GM13977 (cell line): ENCODE measurements around the gene TBC1D2.

Source experiments
- DNase-seq: peaks from one replicate; pipeline ENCODE4 v3.0.0; 2012; ENCODE audit warnings: low spot score
- CTCF ChIP-seq: IDR thresholded peaks from 2 replicates; pipeline ENCODE4 v1.5.1; 2012; ENCODE audit warnings: mild to moderate bottlenecking, control low read depth; ENCODE audit not compliant: insufficient read depth; ENCODE audit errors: extremely low read depth, missing control alignments
- in situ Hi-C: fragments of 300-500 bp; cut with MboI; formaldehyde crosslinking; loops from one replicate; pipeline ENCODE4 v1.12.0; 2022; ENCODE audit warnings: low sequenced_read_pairs, low pct_unique_long_range_greater_than_20kb, mixed read lengths, inconsistent platforms; ENCODE audit not compliant: unreplicated experiment

TBC1D2 gene

GRCh38 chr9:98232926-98233325 is 22.5 kb downstream of the TBC1D2 start:
- DNase-seq: no peak
- in situ Hi-C loops: no loop called here
- no peak for TF ChIP-seq CTCF

- TF ChIP-seq CTCF: no peak
- in situ Hi-C loops: no loop called here
- DNase-seq: no peak
Observed at GRCh38 chr9:98231770-98232478, 23.5 kb downstream of the TBC1D2 start.

GRCh38 chr9:98230789-98231188 is 24.7 kb downstream of the TBC1D2 start:
- in situ Hi-C loops: no loop called here
- no peak for DNase-seq
- no peak for TF ChIP-seq CTCF

GRCh38 chr9:98230304-98230703 is 25.1 kb downstream of the TBC1D2 start:
- DNase-seq: no peak
- TF ChIP-seq CTCF: no peak
- in situ Hi-C loops: no loop called here

- no peak for DNase-seq
- TF ChIP-seq CTCF: no peak
Observed at GRCh38 chr9:98229620-98230019, 25.8 kb downstream of the TBC1D2 start.

GRCh38 chr9:98229090-98229395 is 26.4 kb downstream of the TBC1D2 start:
- TF ChIP-seq CTCF: no peak
- in situ Hi-C loops: no loop called here
- no peak for DNase-seq

More at GRCh38 chr9:98229620-98230019, 25.8 kb downstream of the TBC1D2 start:
- in situ Hi-C loops: no loop called here
